ENCODE measurements around the gene NFYB. TPM values are rescaled to one million over a fixed set of nuclear protein-coding genes. Genes with fewer than 3 reads are reported as not detected.

NFYB gene
- total and polyA plus RNA-seq, 2 donors (not counting 3 experiments of a cell fraction or from before 2014, with no cell fraction given), result 10.2 to 23.3 TPM

DNA sequence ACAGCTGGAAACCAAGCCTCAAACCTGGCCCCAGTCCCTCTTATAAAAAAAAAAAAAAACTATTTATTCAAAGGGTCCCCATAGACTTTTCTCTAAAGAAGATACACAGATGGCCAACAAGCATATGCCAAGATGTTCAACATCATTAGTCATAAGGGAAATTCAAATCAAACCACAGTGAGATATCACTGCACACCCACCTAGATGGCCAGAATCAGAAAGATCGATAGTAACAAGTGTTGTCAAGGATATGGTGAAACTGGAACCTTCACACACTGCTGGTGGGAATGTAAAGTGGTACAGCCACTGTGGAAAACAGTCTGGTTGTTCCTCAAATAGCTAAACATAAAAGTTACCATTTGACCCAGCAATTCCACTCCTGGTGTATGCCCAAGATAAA is 5.9 kb upstream of the NFYB start:
- CTCF ChIA-PET, result interaction anchor here (1.8 kb wide), 1 partner anchor 34 kb away, joined by 6 read pairs; no protein-coding TSS in a partner anchor
- dilution Hi-C loops (cut with MboI; ENCODE audit: extremely low pct_ligation_motif_present, low sequenced_read_pairs), result no loop called here

More for the DNA sequence above, 5.9 kb upstream of the NFYB start:
- Histone ChIP-seq H3K4me1 (ENCODE audit: control insufficient read depth, extremely low read depth, insufficient read depth, low read length) (no peaks in the 10 kb centered on the region), H3K9me3 (replicated peaks; ENCODE audit: control insufficient read depth, insufficient read depth, low read length) (no peaks in the 10 kb centered on the region), H3K9ac (replicated peaks; ENCODE audit: extremely low read depth, insufficient read depth, low read length) (no peak overlapping the region), H4K20me1 (replicated peaks; ENCODE audit: control insufficient read depth, extremely low read depth, insufficient read depth, low read length) (no peaks in the 10 kb centered on the region), H3K79me2 (ENCODE audit: control insufficient read depth, insufficient read depth, low read length) (no peaks in the 10 kb centered on the region), H3K4me2 (ENCODE audit: insufficient read depth, low read length) (no peak overlapping the region), H3K9me1 (replicated peaks; ENCODE audit: control insufficient read depth, extremely low read depth, insufficient read depth, low read length) (no peaks in the 10 kb centered on the region), H3K36me3 (ENCODE audit: control insufficient read depth in 2 of 2, extremely low read depth in 1 of 2, insufficient read depth in 2 of 2, low read length in 2 of 2) (no peaks in the 10 kb centered on the region), H3K27me3 (ENCODE audit: control insufficient read depth in 2 of 2, insufficient read depth in 2 of 2, low read length in 2 of 2) (peaks cover 8% of the 10 kb centered on the region in 2 experiments), H2AFZ (ENCODE audit: low read depth, low read length) (no peak overlapping the region), H3K27ac (ENCODE audit: insufficient read depth, low read depth, low read length) (no peak overlapping the region), H3K4me3 (replicated peaks in 1 of 3; ENCODE audit: insufficient read depth in 1 of 3, low read depth in 1 of 3, low read length in 3 of 3) (no peak overlapping the region)
- intact Hi-C loops (cut with micrococcal nuclease), result no loop called here
- FAIRE-seq (no peak), DNase-seq (ENCODE audit: low read depth, low spot score) (no peak)
- POLR2A ChIA-PET, result no interaction called here
- no peak for TF ChIP-seq FOS (IDR thresholded peaks at IDR 0.05; ENCODE audit: borderline replicate concordance, insufficient read depth, low read length)
- TF ChIP-seq EZH2 (IDR thresholded peaks at IDR 0.05; ENCODE audit: borderline replicate concordance, low read depth, low read length, severe bottlenecking), result no peak
- TF ChIP-seq GATA2 (IDR thresholded peaks at IDR 0.05; ENCODE audit: insufficient read depth, insufficient read length, low read depth, low read length), result no peak
- no peak for TF ChIP-seq JUN (IDR thresholded peaks at IDR 0.05; ENCODE audit: borderline replicate concordance, insufficient read depth, insufficient read length, low read depth)
- TF ChIP-seq, protein P1, sequence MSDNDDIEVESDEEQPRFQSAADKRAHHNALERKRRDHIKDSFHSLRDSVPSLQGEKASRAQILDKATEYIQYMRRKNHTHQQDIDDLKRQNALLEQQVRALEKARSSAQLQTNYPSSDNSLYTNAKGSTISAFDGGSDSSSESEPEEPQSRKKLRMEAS (IDR thresholded peaks at IDR 0.05; ENCODE audit: insufficient read depth, insufficient read length), result no peak
- no peak for TF ChIP-seq MYC (IDR thresholded peaks at IDR 0.05; ENCODE audit: low read depth, low read length)
- TF ChIP-seq POLR2A (IDR thresholded peaks at IDR 0.05; ENCODE audit: low read depth, low read length), result no peak
- no peak for TF ChIP-seq POLR2AphosphoS5 (IDR thresholded peaks at IDR 0.05; ENCODE audit: insufficient read depth, low read depth, low read length)
- no peak for TF ChIP-seq CTCF (IDR thresholded peaks at IDR 0.05; ENCODE audit: extremely low read depth in 1 of 2, insufficient read depth in 1 of 2, low read depth in 1 of 2, low read length in 2 of 2)
- BruUV-seq (replicated peaks), result no TSS peak

All from endothelial cell of umbilical vein (primary cell).